Spleen (tissue), 7 donors: ENCODE data around the gene HLA-DRB5.

Source experiments
- CTCF ChIP-seq, 11 experiments: fragments of 200-600 bp in 7 of 11; fragments of 450-650 bp in 4 of 11; sonication (generic) in 4 of 11; IDR thresholded peaks in 8 of 11; conservative IDR thresholded peaks in 3 of 11; 1 replicate in 7 of 11; 2 replicates in 4 of 11; pipeline versions ENCODE4 v1.4.0 to v1.8.0; 2016 to 2021; ENCODE audit warnings: antibody characterized with exemption in 11 of 11, inconsistent platforms in 4 of 11, mild to moderate bottlenecking in 1 of 11
- POLR2A ChIP-seq, 3 donors: fragments of 450-650 bp; IDR thresholded peaks; one replicate each; pipeline ENCODE4 v1.5.1; 2017; ENCODE audit warnings: antibody characterized with exemption in 3 of 3, mild to moderate bottlenecking in 1 of 3
- POLR2AphosphoS5 ChIP-seq, 3 donors: sonication (generic); formaldehyde crosslinking; IDR thresholded peaks; one replicate each; pipeline ENCODE4 v1.5.1; 2017; ENCODE audit warnings: antibody characterized with exemption in 3 of 3
- donor health status: DM: no; HTN: no; CAD: no; lungs with moderate emphysema.
- donor health status: DM: no; HTN: no; CAD: no.
- donor health status: DM: no; HTN: no; CAD: no.

- TF ChIP-seq CTCF (IDR thresholded peaks at IDR 0.05 in 8 of 11, conservative IDR thresholded peaks at IDR 0.05 in 3 of 11) (no peak), POLR2A (IDR thresholded peaks at IDR 0.05) (no peak), POLR2AphosphoS5 (IDR thresholded peaks at IDR 0.05) (no peak)
Measured at GRCh38 chr6:32501016-32501415, 29.1 kb downstream of the HLA-DRB5 start.
